Measurements from ENCODE around the gene TMEM129.

GRCh38 chr4:1756079-1756478 is 35.0 kb upstream of the TMEM129 start:
- TF ChIP-seq, protein P1, sequence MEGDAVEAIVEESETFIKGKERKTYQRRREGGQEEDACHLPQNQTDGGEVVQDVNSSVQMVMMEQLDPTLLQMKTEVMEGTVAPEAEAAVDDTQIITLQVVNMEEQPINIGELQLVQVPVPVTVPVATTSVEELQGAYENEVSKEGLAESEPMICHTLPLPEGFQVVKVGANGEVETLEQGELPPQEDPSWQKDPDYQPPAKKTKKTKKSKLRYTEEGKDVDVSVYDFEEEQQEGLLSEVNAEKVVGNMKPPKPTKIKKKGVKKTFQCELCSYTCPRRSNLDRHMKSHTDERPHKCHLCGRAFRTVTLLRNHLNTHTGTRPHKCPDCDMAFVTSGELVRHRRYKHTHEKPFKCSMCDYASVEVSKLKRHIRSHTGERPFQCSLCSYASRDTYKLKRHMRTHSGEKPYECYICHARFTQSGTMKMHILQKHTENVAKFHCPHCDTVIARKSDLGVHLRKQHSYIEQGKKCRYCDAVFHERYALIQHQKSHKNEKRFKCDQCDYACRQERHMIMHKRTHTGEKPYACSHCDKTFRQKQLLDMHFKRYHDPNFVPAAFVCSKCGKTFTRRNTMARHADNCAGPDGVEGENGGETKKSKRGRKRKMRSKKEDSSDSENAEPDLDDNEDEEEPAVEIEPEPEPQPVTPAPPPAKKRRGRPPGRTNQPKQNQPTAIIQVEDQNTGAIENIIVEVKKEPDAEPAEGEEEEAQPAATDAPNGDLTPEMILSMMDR (IDR thresholded peaks at IDR 0.05; ENCODE audit: low read length): no peak
- TF ChIP-seq EZH2 (IDR thresholded peaks at IDR 0.05; ENCODE audit: borderline replicate concordance, low read length): no peak

All from OCI-LY1 (cell line).